ENCODE data around the gene PBRM1. TPM values are rescaled to one million over a fixed set of nuclear protein-coding genes. Genes with fewer than 3 reads are reported as not detected.

Gene PBRM1
- total and polyA plus RNA-seq, 2 experiments from 2014 or later, result 42.6 to 60.3 TPM

DNA sequence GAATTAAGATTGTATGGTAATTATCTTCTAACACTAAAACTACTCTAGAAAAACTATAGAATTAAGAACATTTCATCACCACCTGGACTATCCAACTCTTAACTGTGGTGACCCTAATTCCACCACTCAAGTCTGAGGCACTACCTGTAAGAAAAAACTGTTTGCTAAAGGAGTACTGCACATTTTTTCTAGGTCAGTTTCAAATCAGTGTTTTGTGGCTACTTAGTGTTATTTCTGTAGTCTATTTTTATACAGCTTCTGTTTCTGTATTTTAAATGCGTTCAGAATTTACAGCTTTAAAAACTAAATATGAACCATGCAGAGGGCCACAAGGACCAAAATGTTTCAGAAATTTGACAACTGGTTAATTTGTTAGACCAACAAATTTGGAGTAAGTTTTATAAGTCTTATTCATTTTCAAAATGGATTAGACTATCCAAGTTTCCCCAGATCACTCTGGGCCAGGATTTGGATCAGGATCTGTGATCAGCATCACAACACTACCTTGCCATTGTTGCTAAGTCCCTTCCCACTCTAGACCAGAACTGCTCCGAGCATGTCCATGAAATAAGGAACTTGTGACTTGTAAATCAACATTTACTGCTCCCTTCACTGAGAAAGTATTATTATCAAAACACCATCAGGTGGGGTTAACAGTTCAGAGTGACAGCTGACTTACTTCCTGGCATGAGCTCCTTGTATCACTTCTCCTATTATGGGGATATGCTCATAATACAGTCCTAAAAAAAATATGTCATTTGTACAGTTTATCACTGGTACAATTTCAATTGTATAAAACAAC is 11.3 kb upstream of the PBRM1 start:
- TF ChIP-seq EZH2 (IDR thresholded peaks at IDR 0.05; ENCODE audit: insufficient read depth, poor library complexity, severe bottlenecking) (no peak), EZH2phosphoT487 (IDR thresholded peaks at IDR 0.05; ENCODE audit: insufficient read depth, low read depth) (no peak)
- Histone ChIP-seq H3F3A (ENCODE audit: insufficient read depth) (peaks cover 80% of the 10 kb centered on the region), H3K4me1 (ENCODE audit: insufficient read depth) (peaks cover 19% of the 10 kb centered on the region), H3K9ac (no peak overlapping the region), H2AFZ (no peak overlapping the region), H3K4me2 (ENCODE audit: unreplicated experiment) (no peak overlapping the region), H3K27me3 (replicated peaks; ENCODE audit: insufficient read depth) (no peaks in the 10 kb centered on the region), H3K36me3 (ENCODE audit: low read depth) (peaks cover 71% of the 10 kb centered on the region), H3K27ac (peak overlapping the region; percentile 41), H3K4me3 (no peak overlapping the region), H3K79me2 (ENCODE audit: insufficient read depth) (peaks cover 79% of the 10 kb centered on the region), H3K9me2 (ENCODE audit: insufficient read depth) (no peaks in the 10 kb centered on the region), H3K9me3 (ENCODE audit: low read depth) (no peaks in the 10 kb centered on the region), H4K20me1 (ENCODE audit: insufficient read depth) (no peaks in the 10 kb centered on the region)
- in situ Hi-C loops (cut with MboI), result no loop called here
- no peak for DNase-seq
- 55 to 56% methylated on average over 2 of the region's 2 CpGs for WGBS, 2 experiments (ENCODE audit: low coverage in 1 of 2, low lambda C conversion rate in 2 of 2, missing lambda C conversion rate in 2 of 2)

GRCh38 chr3:52695798-52696671 is 10.3 kb upstream of the PBRM1 start:
- Histone ChIP-seq H3K36me3 (ENCODE audit: low read depth) (peaks cover 81% of the 10 kb centered on the region), H3K79me2 (ENCODE audit: insufficient read depth) (peaks cover 78% of the 10 kb centered on the region), H2AFZ (no peak overlapping the region), H3K9me3 (ENCODE audit: low read depth) (no peaks in the 10 kb centered on the region), H3F3A (ENCODE audit: insufficient read depth) (peaks cover 88% of the 10 kb centered on the region), H3K27me3 (replicated peaks; ENCODE audit: insufficient read depth) (no peaks in the 10 kb centered on the region), H3K4me1 (ENCODE audit: insufficient read depth) (peaks cover 19% of the 10 kb centered on the region), H3K27ac (peak overlapping the region; percentile 41), H3K9ac (no peak overlapping the region), H3K9me2 (ENCODE audit: insufficient read depth) (no peaks in the 10 kb centered on the region), H4K20me1 (ENCODE audit: insufficient read depth) (no peaks in the 10 kb centered on the region), H3K4me3 (no peak overlapping the region), H3K4me2 (ENCODE audit: unreplicated experiment) (no peak overlapping the region)
- WGBS, 2 experiments (ENCODE audit: low coverage in 1 of 2, low lambda C conversion rate in 2 of 2, missing lambda C conversion rate in 2 of 2), result 78 to 80% methylated on average over 4 of the region's 4 CpGs
- TF ChIP-seq EZH2 (IDR thresholded peaks at IDR 0.05; ENCODE audit: insufficient read depth, poor library complexity, severe bottlenecking), result no peak
- no peak for TF ChIP-seq EZH2phosphoT487 (IDR thresholded peaks at IDR 0.05; ENCODE audit: insufficient read depth, low read depth)
- in situ Hi-C loops (cut with MboI), result no loop called here
- no peak for DNase-seq

- no peak overlapping the region for H3K9ac ChIP-seq
- TF ChIP-seq EZH2 (IDR thresholded peaks at IDR 0.05; ENCODE audit: insufficient read depth, poor library complexity, severe bottlenecking), result no peak
- no peak for TF ChIP-seq EZH2phosphoT487 (IDR thresholded peaks at IDR 0.05; ENCODE audit: insufficient read depth, low read depth)
Measured at GRCh38 chr3:52694528-52695189, 8.9 kb upstream of the PBRM1 start.

DNA sequence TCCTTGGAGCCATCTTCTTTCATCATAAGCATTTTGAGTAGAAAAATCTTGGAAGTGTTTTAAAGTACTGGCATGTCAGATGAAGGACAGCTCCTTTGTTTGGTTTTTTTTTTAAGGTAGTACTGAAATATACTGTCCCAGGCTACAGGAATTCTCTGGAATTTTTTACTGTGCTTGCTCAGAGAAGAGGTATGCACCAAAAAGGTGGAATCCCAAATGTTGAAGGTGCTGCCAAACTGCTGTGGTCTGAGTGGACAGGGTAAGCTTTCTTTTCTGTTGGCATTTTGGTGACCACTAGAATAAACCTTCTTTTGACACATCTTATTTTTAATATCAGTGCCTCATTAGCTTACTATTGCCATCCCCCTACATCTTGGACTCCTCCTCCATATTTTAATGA is 7.4 kb upstream of the PBRM1 start:
- Histone ChIP-seq H3F3A (ENCODE audit: insufficient read depth) (peaks cover 96% of the 10 kb centered on the region), H3K4me1 (ENCODE audit: insufficient read depth) (peaks cover 22% of the 10 kb centered on the region), H4K20me1 (ENCODE audit: insufficient read depth) (no peaks in the 10 kb centered on the region), H3K36me3 (ENCODE audit: low read depth) (peaks cover 96% of the 10 kb centered on the region), H3K4me2 (ENCODE audit: unreplicated experiment) (no peak overlapping the region), H3K4me3 (no peak overlapping the region), H2AFZ (no peak overlapping the region), H3K79me2 (ENCODE audit: insufficient read depth) (peaks cover 78% of the 10 kb centered on the region), H3K9ac (no peak overlapping the region), H3K9me2 (ENCODE audit: insufficient read depth) (no peaks in the 10 kb centered on the region), H3K9me3 (ENCODE audit: low read depth) (no peaks in the 10 kb centered on the region), H3K27me3 (replicated peaks; ENCODE audit: insufficient read depth) (no peaks in the 10 kb centered on the region), H3K27ac (peak overlapping the region; percentile 29; the same call in 1 of the 2 replicates)
- TF ChIP-seq EZH2phosphoT487 (IDR thresholded peaks at IDR 0.05; ENCODE audit: insufficient read depth, low read depth) (no peak), EZH2 (IDR thresholded peaks at IDR 0.05; ENCODE audit: insufficient read depth, poor library complexity, severe bottlenecking) (no peak)
- in situ Hi-C loops (cut with MboI), result no loop called here
- no peak for DNase-seq

More at GRCh38 chr3:52694528-52695189, 8.9 kb upstream of the PBRM1 start:
- Histone ChIP-seq H3K4me1 (ENCODE audit: insufficient read depth) (peaks cover 19% of the 10 kb centered on the region), H3K4me3 (no peak overlapping the region), H3K27me3 (replicated peaks; ENCODE audit: insufficient read depth) (no peaks in the 10 kb centered on the region), H3K9me3 (ENCODE audit: low read depth) (no peaks in the 10 kb centered on the region), H3K36me3 (ENCODE audit: low read depth) (peaks cover 91% of the 10 kb centered on the region), H3K4me2 (ENCODE audit: unreplicated experiment) (no peak overlapping the region), H4K20me1 (ENCODE audit: insufficient read depth) (no peaks in the 10 kb centered on the region), H3K79me2 (ENCODE audit: insufficient read depth) (peaks cover 78% of the 10 kb centered on the region), H3F3A (ENCODE audit: insufficient read depth) (peaks cover 95% of the 10 kb centered on the region), H3K9me2 (ENCODE audit: insufficient read depth) (no peaks in the 10 kb centered on the region), H2AFZ (no peak overlapping the region), H3K27ac (peak overlapping the region; percentile 24)
- in situ Hi-C loops (cut with MboI), result no loop called here
- DNase-seq, result no peak
- 67 to 71% methylated on average over 7 of the region's 7 CpGs for WGBS, 2 experiments (ENCODE audit: low coverage in 1 of 2, low lambda C conversion rate in 2 of 2, missing lambda C conversion rate in 2 of 2)

All from GM23248 (cell line).